GM12878 (cell line): ENCODE data around the gene TNFAIP2.

ENCODE experiments used
- EP300 ChIP-seq, 2 experiments: fragments of 150-350 bp in 1 of 2; IDR thresholded peaks; 2 replicates each; pipeline ENCODE4 v1.6.1; 2011 to 2012; ENCODE audit warnings: low read depth in 2 of 2, low read length in 2 of 2, borderline replicate concordance in 1 of 2, improper control_type of control experiment in 1 of 2, inconsistent platforms in 1 of 2; ENCODE audit not compliant: control insufficient read depth in 1 of 2
- NFYB ChIP-seq: IDR thresholded peaks from 2 replicates; pipeline ENCODE4 v1.6.1; 2011; ENCODE audit warnings: low read depth, mild to moderate bottlenecking, low read length, improper control_type of control experiment, moderate library complexity; ENCODE audit not compliant: insufficient read depth
- POLR2A ChIP-seq: IDR thresholded peaks from 2 replicates; pipeline ENCODE4 v1.6.1; 2011; ENCODE audit warnings: low read depth, mild to moderate bottlenecking, low read length
- TF ChIP-seq, protein P1 (sequence below): IDR thresholded peaks from 2 replicates; pipeline ENCODE4 v1.6.1; 2012; ENCODE audit warnings: low read depth, low read length, improper control_type of control experiment
- TF ChIP-seq, protein P2 (sequence below), 3 experiments: IDR thresholded peaks in 2 of 3; conservative IDR thresholded peaks in 1 of 3; 2 replicates each; pipeline ENCODE4 v1.5.1; 2011; ENCODE audit warnings: low read depth in 3 of 3, low read length in 3 of 3, mild to moderate bottlenecking in 3 of 3, control low read depth in 2 of 3, moderate library complexity in 2 of 3, inconsistent platforms in 1 of 3, mixed read lengths in 1 of 3; ENCODE audit not compliant: control insufficient read depth in 2 of 3, insufficient read depth in 1 of 3; ENCODE audit errors: extremely low read depth in 1 of 3

DNA sequence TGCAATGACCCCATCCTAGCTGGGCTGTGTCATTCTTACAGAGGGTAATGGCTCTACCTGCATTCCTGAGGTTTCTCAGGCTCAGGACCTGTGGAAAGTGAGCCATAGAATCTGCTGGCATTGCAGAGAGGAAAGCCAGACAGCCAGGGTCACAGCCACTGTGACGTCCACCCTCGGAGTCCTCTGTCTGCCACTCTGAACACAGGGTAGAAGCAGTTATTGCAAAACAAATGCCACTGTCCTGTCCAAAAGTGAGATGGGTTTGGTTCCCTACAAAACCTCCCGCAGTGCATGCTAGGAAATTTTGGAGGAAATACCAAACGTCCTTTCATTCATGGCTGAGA lies 37.8 kb downstream of the TNFAIP2 start:
- TF ChIP-seq NFYB (no peak), EP300 (IDR thresholded peaks at IDR 0.05; ENCODE audit: borderline replicate concordance in 1 of 2, control insufficient read depth in 1 of 2, low read depth in 2 of 2, low read length in 2 of 2) (no peak), POLR2A (no peak)
- TF ChIP-seq, protein P1, sequence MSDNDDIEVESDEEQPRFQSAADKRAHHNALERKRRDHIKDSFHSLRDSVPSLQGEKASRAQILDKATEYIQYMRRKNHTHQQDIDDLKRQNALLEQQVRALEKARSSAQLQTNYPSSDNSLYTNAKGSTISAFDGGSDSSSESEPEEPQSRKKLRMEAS, result no peak
- TF ChIP-seq, protein P2, sequence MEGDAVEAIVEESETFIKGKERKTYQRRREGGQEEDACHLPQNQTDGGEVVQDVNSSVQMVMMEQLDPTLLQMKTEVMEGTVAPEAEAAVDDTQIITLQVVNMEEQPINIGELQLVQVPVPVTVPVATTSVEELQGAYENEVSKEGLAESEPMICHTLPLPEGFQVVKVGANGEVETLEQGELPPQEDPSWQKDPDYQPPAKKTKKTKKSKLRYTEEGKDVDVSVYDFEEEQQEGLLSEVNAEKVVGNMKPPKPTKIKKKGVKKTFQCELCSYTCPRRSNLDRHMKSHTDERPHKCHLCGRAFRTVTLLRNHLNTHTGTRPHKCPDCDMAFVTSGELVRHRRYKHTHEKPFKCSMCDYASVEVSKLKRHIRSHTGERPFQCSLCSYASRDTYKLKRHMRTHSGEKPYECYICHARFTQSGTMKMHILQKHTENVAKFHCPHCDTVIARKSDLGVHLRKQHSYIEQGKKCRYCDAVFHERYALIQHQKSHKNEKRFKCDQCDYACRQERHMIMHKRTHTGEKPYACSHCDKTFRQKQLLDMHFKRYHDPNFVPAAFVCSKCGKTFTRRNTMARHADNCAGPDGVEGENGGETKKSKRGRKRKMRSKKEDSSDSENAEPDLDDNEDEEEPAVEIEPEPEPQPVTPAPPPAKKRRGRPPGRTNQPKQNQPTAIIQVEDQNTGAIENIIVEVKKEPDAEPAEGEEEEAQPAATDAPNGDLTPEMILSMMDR (IDR thresholded peaks at IDR 0.05 in 2 of 3, conservative IDR thresholded peaks at IDR 0.05 in 1 of 3; ENCODE audit: control insufficient read depth in 2 of 3, extremely low read depth in 1 of 3, insufficient read depth in 1 of 3, low read depth in 3 of 3, low read length in 3 of 3), result no peak
